Measurements from ENCODE around the gene FLACC1.

FLACC1 gene

GRCh38 chr2:201363857-201364560 is 6.9 kb upstream of the FLACC1 start:
- Mint-ChIP-seq H3K27ac (no peak overlapping the region), H3K4me1 (ENCODE audit: low read depth) (no peaks in the 10 kb centered on the region), H3K27me3 (no peaks in the 10 kb centered on the region), H3K4me3 (no peak overlapping the region), H3K36me3 (ENCODE audit: low read depth) (peaks cover 67% of the 10 kb centered on the region), H3K9me3 (peaks cover 17% of the 10 kb centered on the region)
- intact Hi-C loops (cut with micrococcal nuclease) = loop anchor here (1.0 kb wide), 1 partner anchor 128 kb away; no protein-coding TSS in a partner anchor

- intact Hi-C loops (cut with micrococcal nuclease) = no loop called here
- no peaks in the 10 kb centered on the region for H3K27me3 Mint-ChIP-seq
- peaks cover 58% of the 10 kb centered on the region for H3K36me3 Mint-ChIP-seq (ENCODE audit: low read depth)
- H3K9me3 Mint-ChIP-seq = peaks cover 5% of the 10 kb centered on the region
- H3K27ac Mint-ChIP-seq = no peak overlapping the region
- no peaks in the 10 kb centered on the region for H3K4me1 Mint-ChIP-seq (ENCODE audit: low read depth)
- no peak overlapping the region for H3K4me3 Mint-ChIP-seq
Measured at GRCh38 chr2:201362396-201362795, 5.3 kb upstream of the FLACC1 start.

GRCh38 chr2:201361078-201361733 is 4.1 kb upstream of the FLACC1 start:
- intact Hi-C loops (cut with micrococcal nuclease) = no loop called here
- H3K4me1 Mint-ChIP-seq (ENCODE audit: low read depth) = no peaks in the 10 kb centered on the region
- no peak overlapping the region for H3K27ac Mint-ChIP-seq
- H3K36me3 Mint-ChIP-seq (ENCODE audit: low read depth) = peaks cover 49% of the 10 kb centered on the region
- no peaks in the 10 kb centered on the region for H3K27me3 Mint-ChIP-seq
- no peaks in the 10 kb centered on the region for H3K9me3 Mint-ChIP-seq
- no peak overlapping the region for H3K4me3 Mint-ChIP-seq

- Mint-ChIP-seq H3K27me3 (no peaks in the 10 kb centered on the region), H3K4me1 (ENCODE audit: low read depth) (no peaks in the 10 kb centered on the region), H3K4me3 (no peak overlapping the region), H3K27ac (no peak overlapping the region), H3K9me3 (no peaks in the 10 kb centered on the region), H3K36me3 (ENCODE audit: low read depth) (peaks cover 49% of the 10 kb centered on the region)
- intact Hi-C loops (cut with micrococcal nuclease) = no loop called here
Measured at GRCh38 chr2:201360256-201360655, 3.1 kb upstream of the FLACC1 start.

GRCh38 chr2:201358684-201359083 is 1.5 kb upstream of the FLACC1 start:
- Mint-ChIP-seq H3K9me3 (no peaks in the 10 kb centered on the region), H3K36me3 (ENCODE audit: low read depth) (peaks cover 43% of the 10 kb centered on the region), H3K27me3 (no peaks in the 10 kb centered on the region), H3K4me1 (ENCODE audit: low read depth) (no peaks in the 10 kb centered on the region), H3K27ac (no peak overlapping the region), H3K4me3 (no peak overlapping the region)
- intact Hi-C loops (cut with micrococcal nuclease) = no loop called here

- no peak overlapping the region for H3K27ac Mint-ChIP-seq
- H3K9me3 Mint-ChIP-seq = no peaks in the 10 kb centered on the region
- no peaks in the 10 kb centered on the region for H3K27me3 Mint-ChIP-seq
- no peaks in the 10 kb centered on the region for H3K4me1 Mint-ChIP-seq (ENCODE audit: low read depth)
- intact Hi-C loops (cut with micrococcal nuclease) = no loop called here
- peaks cover 23% of the 10 kb centered on the region for H3K36me3 Mint-ChIP-seq (ENCODE audit: low read depth)
- no peak overlapping the region for H3K4me3 Mint-ChIP-seq
Measured at GRCh38 chr2:201353116-201353515, 4.0 kb downstream of the FLACC1 start.

- Mint-ChIP-seq H3K36me3 (ENCODE audit: low read depth) (peaks cover 28% of the 10 kb centered on the region), H3K4me1 (ENCODE audit: low read depth) (no peaks in the 10 kb centered on the region), H3K9me3 (no peaks in the 10 kb centered on the region), H3K4me3 (no peak overlapping the region), H3K27me3 (no peaks in the 10 kb centered on the region), H3K27ac (no peak overlapping the region)
- intact Hi-C loops (cut with micrococcal nuclease) = no loop called here
Measured at GRCh38 chr2:201350879-201351278, 6.3 kb downstream of the FLACC1 start.

GRCh38 chr2:201349601-201350000 is 7.5 kb downstream of the FLACC1 start:
- Mint-ChIP-seq H3K36me3 (ENCODE audit: low read depth) (peaks cover 41% of the 10 kb centered on the region), H3K4me1 (ENCODE audit: low read depth) (no peaks in the 10 kb centered on the region), H3K9me3 (no peaks in the 10 kb centered on the region), H3K27ac (no peak overlapping the region), H3K4me3 (no peak overlapping the region), H3K27me3 (no peaks in the 10 kb centered on the region)
- intact Hi-C loops (cut with micrococcal nuclease) = no loop called here

- Mint-ChIP-seq H3K4me3 (no peak overlapping the region), H3K9me3 (no peaks in the 10 kb centered on the region), H3K27ac (no peak overlapping the region), H3K4me1 (ENCODE audit: low read depth) (no peaks in the 10 kb centered on the region), H3K27me3 (no peaks in the 10 kb centered on the region), H3K36me3 (ENCODE audit: low read depth) (peaks cover 46% of the 10 kb centered on the region)
- intact Hi-C loops (cut with micrococcal nuclease) = no loop called here
Measured at GRCh38 chr2:201348758-201349157, 8.4 kb downstream of the FLACC1 start.

GRCh38 chr2:201347138-201347537 is 10.0 kb downstream of the FLACC1 start:
- no peaks in the 10 kb centered on the region for H3K27me3 Mint-ChIP-seq
- H3K27ac Mint-ChIP-seq = no peak overlapping the region
- intact Hi-C loops (cut with micrococcal nuclease) = no loop called here
- no peaks in the 10 kb centered on the region for H3K9me3 Mint-ChIP-seq
- no peak overlapping the region for H3K4me3 Mint-ChIP-seq
- peaks cover 58% of the 10 kb centered on the region for H3K36me3 Mint-ChIP-seq (ENCODE audit: low read depth)
- H3K4me1 Mint-ChIP-seq (ENCODE audit: low read depth) = no peaks in the 10 kb centered on the region

GRCh38 chr2:201345625-201346213 is 11.4 kb downstream of the FLACC1 start:
- H3K36me3 Mint-ChIP-seq (ENCODE audit: low read depth) = peaks cover 56% of the 10 kb centered on the region
- no peaks in the 10 kb centered on the region for H3K9me3 Mint-ChIP-seq
- H3K27me3 Mint-ChIP-seq = no peaks in the 10 kb centered on the region
- H3K4me3 Mint-ChIP-seq = no peak overlapping the region
- H3K4me1 Mint-ChIP-seq (ENCODE audit: low read depth) = no peaks in the 10 kb centered on the region
- no peak overlapping the region for H3K27ac Mint-ChIP-seq
- intact Hi-C loops (cut with micrococcal nuclease) = no loop called here

- Mint-ChIP-seq H3K4me1 (ENCODE audit: low read depth) (no peaks in the 10 kb centered on the region), H3K36me3 (ENCODE audit: low read depth) (peaks cover 55% of the 10 kb centered on the region), H3K9me3 (peaks cover 8% of the 10 kb centered on the region), H3K4me3 (no peak overlapping the region), H3K27me3 (no peaks in the 10 kb centered on the region), H3K27ac (no peak overlapping the region)
- intact Hi-C loops (cut with micrococcal nuclease) = no loop called here
Measured at GRCh38 chr2:201344663-201345366, 12.3 kb downstream of the FLACC1 start.

GRCh38 chr2:201343559-201343958 is 13.6 kb downstream of the FLACC1 start:
- H3K36me3 Mint-ChIP-seq (ENCODE audit: low read depth) = peaks cover 50% of the 10 kb centered on the region
- no peak overlapping the region for H3K4me3 Mint-ChIP-seq
- no peaks in the 10 kb centered on the region for H3K4me1 Mint-ChIP-seq (ENCODE audit: low read depth)
- peaks cover 9% of the 10 kb centered on the region for H3K9me3 Mint-ChIP-seq
- H3K27me3 Mint-ChIP-seq = no peaks in the 10 kb centered on the region
- intact Hi-C loops (cut with micrococcal nuclease) = no loop called here
- no peak overlapping the region for H3K27ac Mint-ChIP-seq

GRCh38 chr2:201342923-201343322 is 14.2 kb downstream of the FLACC1 start:
- Mint-ChIP-seq H3K27me3 (no peaks in the 10 kb centered on the region), H3K36me3 (ENCODE audit: low read depth) (peaks cover 50% of the 10 kb centered on the region), H3K4me1 (ENCODE audit: low read depth) (no peaks in the 10 kb centered on the region), H3K9me3 (peaks cover 9% of the 10 kb centered on the region), H3K4me3 (no peak overlapping the region), H3K27ac (no peak overlapping the region)
- intact Hi-C loops (cut with micrococcal nuclease) = no loop called here
